HepG2 (cell line): Measurements from ENCODE around the gene RAP1A. TPM values are rescaled to one million over a fixed set of nuclear protein-coding genes. Genes with fewer than 3 reads are reported as not detected.

Source experiments
- CAMTA2 ChIP-seq: sonication (generic); formaldehyde crosslinking; IDR thresholded peaks from 2 replicates; pipeline ENCODE4 v1.4.0; 2020; ENCODE audit warnings: mild to moderate bottlenecking, missing genetic modification reagents, borderline replicate concordance
- CEBPB ChIP-seq: IDR thresholded peaks from 2 replicates; pipeline ENCODE4 v1.6.1; 2011; ENCODE audit warnings: low read depth, low read length, improper control_type of control experiment, borderline replicate concordance
- FOXO1 ChIP-seq: sonication (generic); formaldehyde crosslinking; IDR thresholded peaks from 2 replicates; pipeline ENCODE4 v1.4.0; 2020; ENCODE audit warnings: missing genetic modification reagents
- HMG20B ChIP-seq: conservative IDR thresholded peaks from 2 replicates; pipeline ENCODE4 v1.6.1; 2016; ENCODE audit warnings: missing genetic modification reagents, missing compliant biosample characterization
- JUND ChIP-seq: sonication (generic); formaldehyde crosslinking; IDR thresholded peaks from 2 replicates; pipeline ENCODE4 v1.8.0; 2022; ENCODE audit warnings: mild to moderate bottlenecking, missing genetic modification reagents
- KAT7 ChIP-seq: IDR thresholded peaks from 2 replicates; pipeline ENCODE4 v1.6.1; 2018; ENCODE audit warnings: borderline replicate concordance, missing compliant biosample characterization
- NCOR1 ChIP-seq: fragments of 200-600 bp; sonication (generic); IDR thresholded peaks from 2 replicates; pipeline ENCODE4 v1.7.0; 2017; ENCODE audit warnings: antibody characterized with exemption, low read length, borderline replicate concordance
- SATB2 ChIP-seq: sonication (generic); formaldehyde crosslinking; IDR thresholded peaks from 2 replicates; pipeline ENCODE4 v1.5.0; 2020; ENCODE audit warnings: missing genetic modification reagents
- SIN3B ChIP-seq: fragments of 150-350 bp; IDR thresholded peaks from 2 replicates; pipeline ENCODE4 v1.6.1; 2014; ENCODE audit warnings: low read length
- SRY ChIP-seq: sonication (generic); formaldehyde crosslinking; IDR thresholded peaks from 2 replicates; pipeline ENCODE4 v1.8.0; 2022; ENCODE audit warnings: mild to moderate bottlenecking, missing genetic modification reagents
- STAT6 ChIP-seq: sonication (generic); formaldehyde crosslinking; IDR thresholded peaks from 2 replicates; pipeline ENCODE4 v1.4.0; 2020; ENCODE audit warnings: missing genetic modification reagents, mild to moderate bottlenecking, borderline replicate concordance
- ZBTB40 ChIP-seq, 2 experiments: fragments of 450-650 bp in 1 of 2; sonication (generic) in 1 of 2; formaldehyde crosslinking in 1 of 2; IDR thresholded peaks; 2 replicates each; pipeline versions ENCODE4 v1.6.1 to v1.8.0; 2016 to 2022; ENCODE audit warnings: antibody characterized with exemption in 1 of 2, mild to moderate bottlenecking in 1 of 2, missing genetic modification reagents in 1 of 2
- ZIK1 ChIP-seq: sonication (generic); formaldehyde crosslinking; IDR thresholded peaks from 2 replicates; pipeline ENCODE4 v1.5.0; 2020; ENCODE audit warnings: mild to moderate bottlenecking, low read depth, missing genetic modification reagents, borderline replicate concordance
- ZNF143 ChIP-seq: sonication (generic); formaldehyde crosslinking; IDR thresholded peaks from 2 replicates; pipeline ENCODE4 v1.4.0; 2020; ENCODE audit warnings: missing genetic modification reagents
- ZNF557 ChIP-seq: sonication (generic); formaldehyde crosslinking; IDR thresholded peaks from 2 replicates; pipeline ENCODE4 v1.4.0; 2020; ENCODE audit warnings: missing genetic modification reagents
- ZNF780A ChIP-seq: sonication (generic); formaldehyde crosslinking; IDR thresholded peaks from 2 replicates; pipeline ENCODE4 v1.8.0; 2022; ENCODE audit warnings: mild to moderate bottlenecking, missing genetic modification reagents, moderate library complexity
- polyA plus RNA-seq, 8 experiments: library from polyadenylated mRNA; depleted of rRNA in 3 of 8; stranded (reverse) in 7 of 8; unstranded in 1 of 8; fragments of >200 nt; fragmentation: Illumina TruSeq in 4 of 8; extraction: Trizol in 4 of 8; gene quantifications; 2 replicates each; pipeline versions ENCODE4 v1.2.1 to v1.2.3, GENCODE V29; 2011 to 2016; ENCODE audit warnings: low read depth in 4 of 8, missing spikeins in 1 of 8, mixed read lengths in 1 of 8; ENCODE audit not compliant: insufficient read depth in 1 of 8
- total RNA-seq, 5 experiments: library from RNA; depleted of rRNA; stranded (reverse); fragments of >200 nt; fragmentation: Illumina TruSeq; extraction: Trizol; gene quantifications; 2 replicates each; pipeline ENCODE4 v1.2.3, GENCODE V29; 2016; ENCODE audit warnings: low read depth in 1 of 5
- TF ChIP-seq, protein P1 (sequence below): fragments of 450-650 bp; IDR thresholded peaks from 2 replicates; pipeline ENCODE4 v1.6.1; 2017

RAP1A gene
- total and polyA plus RNA-seq, 2 of the 13 experiments (the other 11 are each of a cell fraction or from before 2014, with no cell fraction given) = 19.0 to 20.7 TPM

GRCh38 chr1:111738436-111739193, 119.0 kb downstream of the RAP1A start (continued):
- TF ChIP-seq ZNF780A = 0 out of 2 replicates have a peak, but pooled peaks have one; percentile 14
- TF ChIP-seq ZBTB40 (IDR thresholded peaks at IDR 0.05) = no peak
- TF ChIP-seq ZBTB40 (CRISPR knock-in tag; IDR thresholded peaks at IDR 0.05) = no peak
- TF ChIP-seq ZNF557 = no peak
- TF ChIP-seq HMG20B (CRISPR knock-in tag) = no peak
- 0 out of 2 replicates have a peak, but pooled peaks have one; percentile 28 for TF ChIP-seq CAMTA2 (CRISPR knock-in tag)
- no peak for TF ChIP-seq NCOR1
- no peak for TF ChIP-seq FOXO1 (CRISPR knock-in tag)
- TF ChIP-seq JUND (CRISPR knock-in tag) = no peak
- no peak for TF ChIP-seq SATB2
- TF ChIP-seq, protein P1, sequence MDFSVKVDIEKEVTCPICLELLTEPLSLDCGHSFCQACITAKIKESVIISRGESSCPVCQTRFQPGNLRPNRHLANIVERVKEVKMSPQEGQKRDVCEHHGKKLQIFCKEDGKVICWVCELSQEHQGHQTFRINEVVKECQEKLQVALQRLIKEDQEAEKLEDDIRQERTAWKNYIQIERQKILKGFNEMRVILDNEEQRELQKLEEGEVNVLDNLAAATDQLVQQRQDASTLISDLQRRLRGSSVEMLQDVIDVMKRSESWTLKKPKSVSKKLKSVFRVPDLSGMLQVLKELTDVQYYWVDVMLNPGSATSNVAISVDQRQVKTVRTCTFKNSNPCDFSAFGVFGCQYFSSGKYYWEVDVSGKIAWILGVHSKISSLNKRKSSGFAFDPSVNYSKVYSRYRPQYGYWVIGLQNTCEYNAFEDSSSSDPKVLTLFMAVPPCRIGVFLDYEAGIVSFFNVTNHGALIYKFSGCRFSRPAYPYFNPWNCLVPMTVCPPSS = no peak
- TF ChIP-seq STAT6 = no peak
- TF ChIP-seq CEBPB = no peak
- no peak for TF ChIP-seq ZNF143 (CRISPR knock-in tag)
- TF ChIP-seq KAT7 (CRISPR knock-in tag) = peak; percentile 51; the same call in 1 of the 2 replicates
- no peak for TF ChIP-seq ZIK1 (CRISPR knock-in tag)
- TF ChIP-seq SIN3B = no peak
- peak; percentile 27; the same call in 1 of the 2 replicates for TF ChIP-seq SRY (CRISPR knock-in tag)
